Activated naive CD8-positive, alpha-beta T cell treated with anti-CD3 and anti-CD28 coated beads for 36 hours (primary cell): ENCODE measurements around the gene TXNDC17. TPM values are rescaled to one million over a fixed set of nuclear protein-coding genes. Genes with fewer than 3 reads are reported as not detected.

Experiments
- DNase-seq: peaks from one replicate; pipeline ENCODE4 v3.0.0; 2021
- H3K27ac Mint-ChIP-seq: one replicate; pipeline ENCODE4 v1.8.0; 2022; ENCODE audit warnings: mild to moderate bottlenecking, moderate library complexity, mixed read lengths
- H3K27me3 Mint-ChIP-seq: one replicate; pipeline ENCODE4 v1.8.0; 2022; ENCODE audit warnings: mild to moderate bottlenecking, mixed read lengths
- H3K36me3 Mint-ChIP-seq: one replicate; pipeline ENCODE4 v1.8.0; 2021; ENCODE audit warnings: mild to moderate bottlenecking, mixed read lengths
- H3K4me1 Mint-ChIP-seq: one replicate; pipeline ENCODE4 v1.8.0; 2021; ENCODE audit warnings: mixed read lengths
- H3K4me3 Mint-ChIP-seq: one replicate; pipeline ENCODE4 v1.8.0; 2022; ENCODE audit warnings: mild to moderate bottlenecking, moderate library complexity, mixed read lengths
- H3K9me3 Mint-ChIP-seq: one replicate; pipeline ENCODE4 v1.8.0; 2022; ENCODE audit warnings: mixed read lengths
- total RNA-seq, 2 experiments: library from RNA; stranded (reverse); gene quantifications; one replicate each; pipeline ENCODE4 v1.2.3, GENCODE V29; 2021

The TXNDC17 gene
- total RNA-seq, 2 experiments from 2014 or later, result 127 to 128 TPM

GRCh38 chr17:6666077-6666521, 25.2 kb downstream of the TXNDC17 start:
- Mint-ChIP-seq H3K4me1 (peaks cover 11% of the 10 kb centered on the region), H3K27ac (no peak overlapping the region)

GRCh38 chr17:6666557-6666956, 25.7 kb downstream of the TXNDC17 start:
- Mint-ChIP-seq H3K4me3 (no peak overlapping the region), H3K36me3 (no peaks in the 10 kb centered on the region), H3K27me3 (no peaks in the 10 kb centered on the region), H3K9me3 (no peaks in the 10 kb centered on the region), H3K27ac (no peak overlapping the region), H3K4me1 (peaks cover 7% of the 10 kb centered on the region)
- no peak for DNase-seq

More at GRCh38 chr17:6666077-6666521, 25.2 kb downstream of the TXNDC17 start:
- Mint-ChIP-seq H3K9me3 (no peaks in the 10 kb centered on the region), H3K4me3 (no peak overlapping the region), H3K27me3 (no peaks in the 10 kb centered on the region), H3K36me3 (no peaks in the 10 kb centered on the region)
- DNase-seq, result peak; percentile 44

DNA sequence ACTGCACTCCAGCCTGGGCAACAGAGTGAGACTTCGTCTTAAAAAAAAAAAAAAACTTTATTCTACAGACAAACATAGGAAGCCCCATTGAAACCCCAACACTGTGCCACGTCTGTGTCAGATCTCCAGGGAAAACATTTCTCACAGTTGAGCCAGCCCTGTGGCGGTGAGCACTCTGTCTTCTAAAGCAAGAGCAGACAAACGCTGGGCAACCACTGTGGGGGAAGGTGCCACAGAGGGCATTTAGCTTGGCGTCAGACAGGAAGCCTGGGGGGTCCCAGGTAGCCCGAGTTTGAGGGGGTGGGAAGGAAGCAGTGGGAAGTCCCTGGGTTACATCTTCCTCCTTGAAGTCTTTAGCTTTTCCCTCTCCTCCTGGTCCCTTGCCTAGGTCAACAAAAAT, 26.7 kb downstream of the TXNDC17 start:
- Mint-ChIP-seq H3K4me1 (peaks cover 6% of the 10 kb centered on the region), H3K27me3 (no peaks in the 10 kb centered on the region), H3K27ac (no peak overlapping the region), H3K4me3 (no peak overlapping the region), H3K36me3 (no peaks in the 10 kb centered on the region), H3K9me3 (no peaks in the 10 kb centered on the region)
- DNase-seq, result no peak

- H3K4me1 Mint-ChIP-seq, result peaks cover 6% of the 10 kb centered on the region
- no peak for DNase-seq
- H3K9me3 Mint-ChIP-seq, result no peaks in the 10 kb centered on the region
- no peaks in the 10 kb centered on the region for H3K27me3 Mint-ChIP-seq
- H3K36me3 Mint-ChIP-seq, result no peaks in the 10 kb centered on the region
- H3K4me3 Mint-ChIP-seq, result no peak overlapping the region
- no peak overlapping the region for H3K27ac Mint-ChIP-seq
Measured at GRCh38 chr17:6668219-6668618, 27.4 kb downstream of the TXNDC17 start.

- no peak for DNase-seq
- no peak overlapping the region for H3K4me3 Mint-ChIP-seq
- H3K36me3 Mint-ChIP-seq, result no peaks in the 10 kb centered on the region
- H3K27me3 Mint-ChIP-seq, result no peaks in the 10 kb centered on the region
- no peak overlapping the region for H3K27ac Mint-ChIP-seq
- H3K4me1 Mint-ChIP-seq, result peaks cover 6% of the 10 kb centered on the region
- no peaks in the 10 kb centered on the region for H3K9me3 Mint-ChIP-seq
Measured at GRCh38 chr17:6668727-6669425, 28.0 kb downstream of the TXNDC17 start.

DNA sequence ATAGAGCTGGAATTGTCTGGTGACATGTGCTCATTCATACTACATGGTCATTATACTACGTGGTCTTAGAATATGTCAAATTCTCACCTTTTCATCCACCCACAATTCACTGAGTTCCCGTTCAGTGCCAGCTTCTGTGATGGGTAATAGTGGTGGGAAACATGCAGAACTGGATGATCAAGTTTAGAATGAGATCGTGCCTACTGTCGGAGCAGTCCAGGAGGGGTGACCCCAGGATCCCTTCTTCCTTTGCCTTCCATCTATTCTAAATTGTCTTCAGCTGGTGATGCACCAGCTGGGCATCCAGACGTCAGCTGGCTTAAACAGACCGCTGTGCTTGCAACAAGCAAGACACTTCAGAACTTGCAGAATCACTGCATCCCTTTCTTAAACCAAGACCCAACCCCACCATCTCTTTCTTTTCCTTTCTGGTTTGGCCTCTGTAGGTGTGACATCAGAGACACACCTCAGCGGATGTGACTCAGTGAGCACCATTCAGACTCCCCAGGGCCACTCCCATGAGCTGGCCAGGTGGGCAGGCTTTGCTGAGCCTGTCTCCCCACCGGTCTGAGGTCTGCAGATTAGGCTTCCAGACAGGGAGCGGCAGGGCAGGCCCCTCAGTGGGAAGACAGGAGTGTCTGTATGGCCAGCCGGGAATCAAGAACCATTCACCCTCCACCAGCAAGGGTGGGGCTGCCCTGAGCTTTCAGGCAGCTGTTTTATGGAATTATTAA, 28.8 kb downstream of the TXNDC17 start:
- no peak overlapping the region for H3K4me3 Mint-ChIP-seq
- DNase-seq, result no peak
- H3K36me3 Mint-ChIP-seq, result no peaks in the 10 kb centered on the region
- H3K4me1 Mint-ChIP-seq, result peaks cover 6% of the 10 kb centered on the region
- H3K9me3 Mint-ChIP-seq, result no peaks in the 10 kb centered on the region
- no peaks in the 10 kb centered on the region for H3K27me3 Mint-ChIP-seq
- H3K27ac Mint-ChIP-seq, result no peak overlapping the region

GRCh38 chr17:6670571-6670970, 29.7 kb downstream of the TXNDC17 start:
- Mint-ChIP-seq H3K27me3 (no peaks in the 10 kb centered on the region), H3K36me3 (no peaks in the 10 kb centered on the region), H3K27ac (no peak overlapping the region), H3K4me3 (no peak overlapping the region), H3K9me3 (no peaks in the 10 kb centered on the region), H3K4me1 (peaks cover 6% of the 10 kb centered on the region)
- no peak for DNase-seq

DNA sequence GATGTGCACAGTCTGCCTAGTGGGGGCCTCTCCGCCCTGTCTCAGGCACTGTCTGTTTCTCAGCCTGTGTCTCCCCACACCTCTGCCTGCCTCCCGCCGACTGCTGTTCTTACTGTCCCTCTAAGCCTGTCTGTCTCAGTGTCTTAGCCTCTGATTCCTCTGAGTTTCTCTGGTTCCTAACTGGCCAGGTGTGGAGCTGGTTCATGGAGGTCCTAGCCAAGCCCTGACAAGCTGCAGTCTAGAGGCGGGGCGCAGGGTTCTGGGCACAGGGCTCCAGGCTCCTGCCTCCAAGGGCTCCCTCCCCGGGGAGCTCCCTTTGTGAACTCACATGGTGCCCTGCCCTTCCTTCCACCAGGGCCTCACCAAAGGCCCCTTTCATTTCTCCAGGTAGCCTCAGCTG, 30.1 kb downstream of the TXNDC17 start:
- Mint-ChIP-seq H3K9me3 (no peaks in the 10 kb centered on the region), H3K4me3 (no peak overlapping the region), H3K27ac (no peak overlapping the region), H3K4me1 (peaks cover 6% of the 10 kb centered on the region), H3K27me3 (no peaks in the 10 kb centered on the region), H3K36me3 (no peaks in the 10 kb centered on the region)
- no peak for DNase-seq

- Mint-ChIP-seq H3K4me3 (no peak overlapping the region), H3K27me3 (no peaks in the 10 kb centered on the region), H3K27ac (no peak overlapping the region)
Measured at GRCh38 chr17:6671431-6671830, 30.6 kb downstream of the TXNDC17 start.

DNA sequence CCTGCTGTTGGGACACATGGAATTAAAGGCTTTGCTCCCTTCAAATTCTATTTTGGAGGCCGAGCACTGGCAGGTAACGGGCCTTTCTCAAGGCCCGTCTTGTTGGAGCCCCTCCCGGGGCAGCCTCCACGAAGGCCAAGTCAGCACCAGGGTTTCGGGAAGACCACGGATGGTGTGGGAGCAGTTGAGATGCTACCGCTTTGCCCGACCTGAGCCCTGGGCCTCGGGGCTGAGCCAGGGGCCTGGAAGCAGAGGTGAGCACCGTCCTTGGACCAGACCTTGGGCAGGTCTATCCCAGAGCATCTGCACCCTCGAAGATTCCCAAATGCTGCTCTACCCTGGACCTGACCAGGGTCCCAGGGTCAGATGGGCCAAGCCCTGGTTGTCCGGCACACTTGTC, 33.7 kb downstream of the TXNDC17 start:
- peaks cover 4% of the 10 kb centered on the region for H3K4me1 Mint-ChIP-seq
- peaks cover 16% of the 10 kb centered on the region for H3K27me3 Mint-ChIP-seq
- DNase-seq, result no peak
- H3K9me3 Mint-ChIP-seq, result no peaks in the 10 kb centered on the region
- H3K36me3 Mint-ChIP-seq, result no peaks in the 10 kb centered on the region
- no peak overlapping the region for H3K4me3 Mint-ChIP-seq
- H3K27ac Mint-ChIP-seq, result no peak overlapping the region

More at GRCh38 chr17:6671431-6671830, 30.6 kb downstream of the TXNDC17 start:
- peaks cover 6% of the 10 kb centered on the region for H3K4me1 Mint-ChIP-seq
- H3K36me3 Mint-ChIP-seq, result no peaks in the 10 kb centered on the region
- no peak for DNase-seq
- H3K9me3 Mint-ChIP-seq, result no peaks in the 10 kb centered on the region

- H3K27me3 Mint-ChIP-seq, result peaks cover 19% of the 10 kb centered on the region
- no peak overlapping the region for H3K27ac Mint-ChIP-seq
- no peak for DNase-seq
- peaks cover 4% of the 10 kb centered on the region for H3K4me1 Mint-ChIP-seq
- H3K9me3 Mint-ChIP-seq, result no peaks in the 10 kb centered on the region
- no peaks in the 10 kb centered on the region for H3K36me3 Mint-ChIP-seq
- no peak overlapping the region for H3K4me3 Mint-ChIP-seq
Measured at GRCh38 chr17:6675201-6675825, 34.5 kb downstream of the TXNDC17 start.

- H3K36me3 Mint-ChIP-seq, result no peaks in the 10 kb centered on the region
- H3K27me3 Mint-ChIP-seq, result peaks cover 29% of the 10 kb centered on the region
- DNase-seq, result no peak
- H3K4me1 Mint-ChIP-seq, result peaks cover 4% of the 10 kb centered on the region
- no peaks in the 10 kb centered on the region for H3K9me3 Mint-ChIP-seq
- H3K4me3 Mint-ChIP-seq, result no peak overlapping the region
- no peak overlapping the region for H3K27ac Mint-ChIP-seq
Measured at GRCh38 chr17:6676802-6677157, 35.9 kb downstream of the TXNDC17 start.

DNA sequence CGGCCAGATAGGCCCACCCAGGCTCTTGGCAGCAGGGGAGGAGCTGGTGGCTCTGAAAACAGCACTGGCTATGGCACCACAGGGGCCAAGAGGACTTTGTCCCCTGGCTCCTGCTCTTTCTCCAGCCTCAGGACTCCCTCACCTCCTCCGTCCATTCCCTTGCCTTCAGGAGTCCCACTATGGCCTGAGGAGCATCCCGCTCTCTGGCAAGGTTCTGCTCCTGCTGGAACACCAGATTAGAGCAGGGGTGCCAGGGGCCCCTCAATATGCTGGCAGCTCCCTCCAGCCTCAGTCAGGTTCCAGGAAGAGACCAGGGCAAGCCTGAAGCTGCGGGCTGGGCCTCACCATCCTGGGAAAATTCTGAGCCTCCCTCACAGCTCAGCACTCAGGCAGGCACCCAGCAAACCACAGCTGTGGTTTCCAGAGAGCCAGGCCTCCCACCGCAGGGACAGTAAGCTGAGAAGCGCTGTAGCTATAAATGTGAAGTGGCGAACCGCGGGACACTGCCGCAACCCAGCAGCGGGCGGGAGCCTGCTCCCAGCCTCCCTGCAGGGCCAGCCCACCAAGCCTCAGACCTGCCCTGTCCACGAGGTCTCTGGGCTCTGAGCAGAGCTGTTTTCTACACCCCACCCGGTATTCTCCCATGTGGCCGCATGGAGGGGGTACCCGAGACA, 36.4 kb downstream of the TXNDC17 start:
- H3K4me1 Mint-ChIP-seq, result peaks cover 4% of the 10 kb centered on the region
- H3K4me3 Mint-ChIP-seq, result no peak overlapping the region
- H3K36me3 Mint-ChIP-seq, result no peaks in the 10 kb centered on the region
- DNase-seq, result no peak
- no peaks in the 10 kb centered on the region for H3K9me3 Mint-ChIP-seq
- H3K27ac Mint-ChIP-seq, result no peak overlapping the region
- peaks cover 34% of the 10 kb centered on the region for H3K27me3 Mint-ChIP-seq

DNA sequence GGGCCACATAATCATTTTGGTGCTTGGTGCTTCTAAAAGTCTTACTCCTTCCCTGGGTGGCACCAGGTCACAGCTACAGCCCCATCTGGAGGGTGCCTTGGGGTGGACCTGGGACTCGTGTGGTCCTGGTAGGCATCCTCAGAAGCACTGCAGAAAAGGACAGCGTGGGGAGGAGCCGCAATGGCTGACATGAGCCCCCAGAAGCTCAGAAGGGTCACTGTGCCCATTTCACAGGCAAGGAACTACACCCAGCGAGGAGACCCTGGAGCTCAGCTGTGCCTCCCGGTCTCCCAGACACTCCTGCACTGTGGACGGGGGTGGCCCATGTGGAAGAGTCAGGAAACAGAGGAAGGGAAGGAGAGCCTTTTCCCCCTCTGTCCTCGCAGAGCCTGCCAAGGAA, 37.1 kb downstream of the TXNDC17 start:
- Mint-ChIP-seq H3K9me3 (no peaks in the 10 kb centered on the region), H3K4me1 (peaks cover 4% of the 10 kb centered on the region), H3K27me3 (peaks cover 34% of the 10 kb centered on the region), H3K36me3 (no peaks in the 10 kb centered on the region), H3K27ac (no peak overlapping the region), H3K4me3 (no peak overlapping the region)
- DNase-seq, result no peak

DNA sequence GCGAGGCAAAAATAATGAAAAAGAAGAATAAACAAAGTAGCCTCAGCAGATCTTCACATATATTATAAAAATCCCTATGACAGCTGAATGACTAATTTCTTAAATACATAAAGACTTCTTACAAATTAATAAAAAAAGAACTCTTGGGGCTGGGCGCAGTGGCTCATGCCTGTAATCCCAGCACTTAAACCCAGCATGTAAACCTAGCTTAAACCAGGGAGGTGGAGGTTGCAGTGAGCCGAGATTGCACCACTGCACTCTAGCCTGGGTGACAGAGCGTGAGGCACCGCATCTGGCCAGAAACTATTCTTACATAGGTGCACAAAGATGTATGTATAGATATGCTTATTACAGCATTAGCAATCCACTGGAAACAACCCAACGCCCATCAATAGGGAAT, 38.4 kb downstream of the TXNDC17 start:
- no peak for DNase-seq
- H3K27me3 Mint-ChIP-seq, result peaks cover 43% of the 10 kb centered on the region
- no peak overlapping the region for H3K4me3 Mint-ChIP-seq
- no peak overlapping the region for H3K27ac Mint-ChIP-seq
- H3K9me3 Mint-ChIP-seq, result no peaks in the 10 kb centered on the region
- peaks cover 4% of the 10 kb centered on the region for H3K4me1 Mint-ChIP-seq
- no peaks in the 10 kb centered on the region for H3K36me3 Mint-ChIP-seq
